GM19372 (cell line): Measurements from ENCODE around the gene CEMIP.

Experiments used
- ATAC-seq: cut with Tn5 transposase; IDR thresholded peaks from one replicate; pipeline ENCODE4 v1.9.1; 2021; ENCODE audit warnings: mild to moderate bottlenecking, low read depth, moderate library complexity; ENCODE audit not compliant: unreplicated experiment

CEMIP gene

GRCh38 chr15:80841541-80841940 lies 62.4 kb downstream of the CEMIP start:
- no peak for ATAC-seq

- ATAC-seq, result no peak
Observed at GRCh38 chr15:80844011-80844732, 65.0 kb downstream of the CEMIP start.

- no peak for ATAC-seq
Observed at GRCh38 chr15:80846031-80846815, 67.1 kb downstream of the CEMIP start.

GRCh38 chr15:80849308-80849707 lies 70.1 kb downstream of the CEMIP start:
- no peak for ATAC-seq

GRCh38 chr15:80850941-80851451 lies 71.8 kb downstream of the CEMIP start:
- no peak for ATAC-seq

- ATAC-seq, result no peak
Observed at GRCh38 chr15:80852676-80853075, 73.5 kb downstream of the CEMIP start.

GRCh38 chr15:80854104-80854503 lies 74.9 kb downstream of the CEMIP start:
- no peak for ATAC-seq

GRCh38 chr15:80855206-80855605 lies 76.0 kb downstream of the CEMIP start:
- ATAC-seq, result no peak

GRCh38 chr15:80856400-80856799 lies 77.2 kb downstream of the CEMIP start:
- ATAC-seq, result no peak

GRCh38 chr15:80856809-80857377 lies 77.7 kb downstream of the CEMIP start:
- ATAC-seq, result no peak

- no peak for ATAC-seq
Observed at GRCh38 chr15:80861731-80862170, 82.6 kb downstream of the CEMIP start.

GRCh38 chr15:80864666-80865065 lies 85.5 kb downstream of the CEMIP start:
- no peak for ATAC-seq

GRCh38 chr15:80866936-80867335 lies 87.8 kb downstream of the CEMIP start:
- no peak for ATAC-seq

- no peak for ATAC-seq
Observed at GRCh38 chr15:80870366-80870765, 91.2 kb downstream of the CEMIP start.

- no peak for ATAC-seq
Observed at GRCh38 chr15:80870893-80871292, 91.7 kb downstream of the CEMIP start.

GRCh38 chr15:80871858-80872257 lies 92.7 kb downstream of the CEMIP start:
- no peak for ATAC-seq

GRCh38 chr15:80873366-80873952 lies 94.3 kb downstream of the CEMIP start:
- no peak for ATAC-seq

- no peak for ATAC-seq
Observed at GRCh38 chr15:80875568-80876347, 96.6 kb downstream of the CEMIP start.

- ATAC-seq, result no peak
Observed at GRCh38 chr15:80876348-80876674, 97.1 kb downstream of the CEMIP start.

- no peak for ATAC-seq
Observed at GRCh38 chr15:80878242-80878866, 99.2 kb downstream of the CEMIP start.
